Midbrain (tissue), 1 donor: ENCODE results near the gene PPP3R2.
"Not testable (repeated sequence)": the region's sequence is repeated elsewhere in the genome, so short reads cannot be mapped to it uniquely, and the experiment has no call there.

Experiments used
- DNase-seq: peaks from one replicate; lab custom pipeline; 2025; lab: John Stamatoyannopoulos, UW

Gene PPP3R2

DNA sequence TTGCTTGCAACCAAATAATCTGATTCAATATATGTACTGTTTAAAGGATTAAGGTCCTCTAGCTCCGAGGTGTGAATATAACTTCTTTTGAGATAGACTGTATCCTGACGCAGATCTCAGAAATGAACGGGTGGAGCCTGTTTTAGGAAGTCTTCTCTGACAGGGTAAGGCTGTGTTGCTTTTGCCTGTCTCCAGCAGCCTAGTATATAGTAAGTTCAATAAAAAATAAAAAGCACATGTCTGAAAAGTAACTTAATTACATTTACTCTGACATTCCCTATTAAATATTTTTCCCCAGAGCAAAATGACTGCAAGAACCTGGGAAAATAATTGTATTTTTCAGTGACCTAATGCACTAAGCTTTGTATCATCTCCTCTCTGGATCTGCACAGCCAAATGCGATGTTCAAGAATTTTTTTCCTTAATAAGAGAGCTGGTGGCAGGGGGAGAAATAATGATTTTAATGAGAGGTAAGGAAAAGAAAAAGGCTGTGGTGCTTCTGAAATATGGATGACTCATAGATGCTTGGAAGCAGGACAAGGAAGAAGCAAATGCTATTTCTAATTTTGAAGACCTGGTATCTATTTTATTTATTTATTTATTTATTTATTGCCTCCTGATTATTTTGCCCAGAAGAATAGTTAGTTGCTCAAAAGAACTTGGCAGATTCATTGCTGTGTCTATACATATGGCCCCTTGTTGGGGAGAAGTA, 7.3 kb downstream of the PPP3R2 start:
- DNase-seq: no peak

DNA sequence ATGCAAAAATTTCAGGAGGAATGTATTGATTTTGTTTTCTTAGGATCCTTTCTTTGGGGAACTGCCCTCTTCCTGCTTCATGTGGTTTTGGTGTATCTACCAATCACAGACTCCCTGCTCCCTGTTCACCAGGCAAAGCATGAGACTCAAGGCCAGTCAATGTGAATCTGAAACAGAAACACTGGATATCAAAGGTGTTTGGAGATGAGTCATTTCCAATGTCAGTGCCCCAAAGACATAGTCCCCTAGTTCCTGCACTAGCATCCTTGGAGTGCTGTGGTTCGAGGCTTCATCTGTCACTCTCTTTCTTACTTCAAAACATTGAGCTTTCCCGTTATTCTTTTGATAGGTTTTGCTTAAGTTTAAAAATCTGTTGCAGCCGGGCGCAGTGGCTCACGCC, 8.1 kb downstream of the PPP3R2 start:
- no peak for DNase-seq

DNA sequence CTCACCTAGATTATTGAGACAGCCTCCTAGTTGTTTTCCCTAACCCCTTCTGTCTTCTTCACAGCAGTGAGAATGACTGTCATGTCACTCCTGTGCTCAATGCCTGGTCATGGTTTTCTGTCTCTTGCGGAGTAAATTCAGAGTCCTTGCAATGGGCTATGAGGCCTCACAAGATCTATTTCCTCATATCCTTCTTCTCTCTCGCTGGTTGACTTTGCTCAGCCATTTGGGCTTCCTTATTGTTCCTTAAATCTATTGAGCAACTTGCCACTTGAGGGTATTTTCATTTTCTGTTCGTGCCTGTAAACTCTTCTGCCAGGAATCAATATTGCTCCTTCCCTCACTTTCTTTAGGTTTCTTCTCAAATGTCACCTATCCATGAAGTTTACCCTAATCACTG, 9.0 kb downstream of the PPP3R2 start:
- no peak for DNase-seq

DNA sequence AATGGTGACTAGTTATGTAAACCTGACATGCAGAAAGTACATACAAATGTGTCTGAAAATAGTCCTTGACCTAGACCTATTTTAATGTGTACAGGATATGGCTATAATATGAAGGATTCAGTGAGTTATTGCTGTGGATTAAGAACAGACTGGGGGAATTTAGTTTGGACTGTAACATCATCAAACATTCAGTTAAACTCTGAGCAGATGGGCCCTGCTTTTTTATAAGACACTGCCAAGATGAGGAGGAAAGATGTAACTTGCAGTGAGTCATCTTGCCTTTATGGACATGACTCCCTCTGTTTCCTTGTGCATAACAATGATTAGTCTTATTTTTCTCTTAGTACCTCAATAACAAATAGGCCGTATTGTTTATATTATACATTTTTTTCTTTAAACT, 12.2 kb downstream of the PPP3R2 start:
- no peak for DNase-seq

DNA sequence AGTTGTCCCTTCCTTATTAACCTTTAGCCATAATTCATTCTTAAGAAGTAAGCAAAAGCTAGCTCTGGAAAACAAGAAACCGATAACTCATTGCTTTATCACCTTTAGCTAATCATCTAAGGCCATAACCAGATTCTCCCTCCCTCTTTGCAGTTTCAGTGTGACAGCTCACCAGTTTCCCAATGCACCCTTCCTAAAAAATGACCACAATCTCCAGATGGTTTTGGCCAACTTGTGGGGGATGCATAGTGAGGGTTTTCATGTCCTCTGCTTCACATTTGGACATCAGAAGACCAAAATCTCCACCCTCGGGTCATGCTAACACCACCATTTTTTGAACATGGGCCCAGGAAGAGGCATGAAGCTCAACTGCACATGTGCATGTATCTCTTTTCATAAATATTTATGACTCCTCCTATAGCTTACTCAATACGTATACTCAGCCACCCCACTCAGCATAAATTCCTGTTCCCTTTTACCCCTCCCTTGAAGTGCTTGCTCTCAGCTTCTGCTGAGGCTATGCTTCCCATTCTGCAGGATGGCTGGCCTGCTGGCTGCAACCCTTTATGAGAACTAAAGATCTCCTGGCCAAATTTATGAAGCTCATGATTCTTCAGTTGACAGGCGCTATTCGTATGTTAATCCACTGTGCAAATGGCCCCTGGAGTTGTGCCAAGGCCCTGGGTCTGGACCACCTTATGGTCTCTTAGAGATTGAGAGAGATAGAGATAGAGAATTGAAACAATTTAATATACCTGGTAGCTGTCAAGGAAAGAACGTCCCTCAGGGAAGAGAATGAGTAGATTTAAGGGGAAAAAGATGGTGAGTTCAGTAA, 14.8 kb downstream of the PPP3R2 start:
- no peak for DNase-seq

DNA sequence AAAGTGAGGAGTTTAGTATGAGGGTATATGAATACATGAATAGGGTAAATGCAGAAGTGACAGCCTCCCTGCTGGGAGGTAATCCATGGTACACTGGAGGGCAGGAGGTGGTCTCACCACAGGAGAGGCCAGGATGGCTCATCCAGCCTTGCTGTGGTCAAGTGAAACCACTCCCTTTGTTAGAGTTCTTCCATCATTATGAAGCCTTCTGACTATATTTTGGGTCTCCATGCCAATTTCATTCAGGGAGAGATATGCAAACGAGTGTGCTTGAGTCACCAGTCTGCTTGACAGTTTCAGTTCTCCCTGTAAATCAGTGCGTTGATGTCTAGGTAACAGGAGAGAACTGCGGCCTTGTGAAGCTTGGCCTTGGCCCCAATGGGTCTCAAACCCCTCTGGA, 16.4 kb downstream of the PPP3R2 start:
- no peak for DNase-seq

DNA sequence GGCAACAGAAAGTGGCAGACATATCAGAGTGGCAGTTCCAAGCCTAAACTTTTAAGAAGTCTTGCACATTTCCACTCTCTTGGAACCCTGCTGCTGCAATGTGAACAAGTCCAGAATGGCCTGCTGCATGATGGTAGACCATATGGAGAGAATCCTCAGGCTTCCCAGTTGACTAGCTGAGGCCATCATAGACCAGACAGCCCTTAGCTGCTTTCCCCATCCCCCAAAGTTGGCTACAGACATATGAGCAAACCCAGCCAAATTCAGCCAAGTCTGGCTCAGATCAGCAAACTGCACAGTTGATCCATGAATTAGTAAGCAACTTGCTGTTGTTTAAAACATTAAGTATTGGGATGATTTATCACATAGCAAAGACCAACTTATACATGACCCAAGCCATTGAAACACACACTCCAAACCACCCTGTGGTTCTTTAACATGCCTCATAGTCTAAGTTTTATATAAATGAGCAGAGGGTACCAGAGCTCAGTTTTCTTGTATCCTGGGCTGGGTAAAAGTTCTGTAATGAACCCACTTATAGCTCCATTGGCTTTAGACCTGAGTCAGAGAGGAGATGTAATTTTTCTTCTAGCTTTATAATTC, 19.9 kb downstream of the PPP3R2 start:
- no peak for DNase-seq

DNA sequence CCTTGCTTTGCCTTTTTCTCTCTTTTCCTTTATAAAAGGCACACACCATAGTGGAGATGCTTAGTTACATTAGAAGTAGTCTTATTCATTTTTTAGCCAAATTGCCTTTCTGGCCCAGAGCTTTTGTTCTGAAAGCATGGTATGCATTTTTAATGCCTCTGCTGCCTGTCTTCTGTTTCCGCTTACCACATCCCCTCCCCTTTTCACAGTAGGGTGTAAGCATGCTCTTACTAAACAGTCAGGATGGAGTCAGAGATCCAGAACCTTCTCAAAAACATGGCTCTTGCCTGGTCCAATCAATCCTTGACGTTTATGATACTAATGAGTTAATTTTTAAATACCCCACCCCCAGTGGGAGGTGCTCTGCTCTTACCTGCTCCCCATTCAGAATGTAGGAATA, 22.5 kb downstream of the PPP3R2 start:
- no peak for DNase-seq

DNA sequence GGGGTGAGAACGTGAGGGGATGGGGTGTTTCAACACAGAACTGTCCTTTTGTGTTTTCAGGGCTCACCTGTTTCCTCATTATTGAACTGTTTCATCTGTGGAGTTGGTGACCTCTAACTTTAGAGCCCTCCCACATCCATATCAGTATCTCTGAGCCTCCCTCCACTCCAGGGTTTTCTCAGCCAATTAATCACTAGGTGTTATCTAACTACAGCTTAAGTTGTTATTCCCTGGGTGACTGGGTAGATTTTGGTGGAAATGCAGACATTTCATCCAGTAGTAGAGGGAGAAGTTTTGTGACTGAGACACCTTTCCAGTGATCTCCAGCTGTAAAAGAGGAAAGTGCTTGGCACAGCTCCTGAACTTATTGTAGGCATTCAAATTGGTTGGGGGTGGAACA, 23.7 kb downstream of the PPP3R2 start:
- DNase-seq: no peak

DNA sequence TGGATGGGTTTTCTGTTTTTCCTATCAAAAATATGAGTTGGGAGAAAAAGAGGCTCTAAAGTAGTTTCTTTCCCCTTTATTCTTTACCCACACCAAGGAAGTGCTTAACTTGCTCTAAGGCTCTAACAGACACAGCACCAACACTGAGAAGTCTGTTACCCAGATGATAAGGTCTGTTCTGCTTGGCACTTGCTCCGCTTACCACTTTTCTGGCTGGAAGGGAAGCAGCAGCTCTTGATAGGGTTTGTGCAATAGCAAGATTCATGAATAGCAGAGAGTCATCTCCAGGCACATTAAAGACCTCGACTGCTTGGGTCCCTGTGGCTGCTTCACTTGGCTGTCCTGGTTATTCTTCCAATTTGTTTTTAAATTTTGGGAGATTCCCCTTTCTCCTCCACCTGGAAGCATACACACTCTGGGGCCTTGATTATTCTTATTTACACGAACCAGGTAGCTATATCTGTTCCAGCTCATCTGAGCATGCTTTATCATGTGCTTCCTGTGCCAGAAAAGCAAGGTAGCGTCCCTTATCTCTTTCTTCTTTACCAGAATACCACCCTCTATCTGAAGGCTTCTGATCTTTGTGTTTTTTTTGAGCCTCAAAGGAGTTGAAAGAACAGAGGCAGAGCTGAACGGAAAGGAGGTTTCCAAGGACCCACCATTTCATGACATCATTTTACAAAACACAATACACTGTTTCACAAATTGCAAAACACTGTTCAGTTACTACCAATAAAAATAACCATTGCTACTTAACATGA, 24.8 kb downstream of the PPP3R2 start:
- no peak for DNase-seq

DNA sequence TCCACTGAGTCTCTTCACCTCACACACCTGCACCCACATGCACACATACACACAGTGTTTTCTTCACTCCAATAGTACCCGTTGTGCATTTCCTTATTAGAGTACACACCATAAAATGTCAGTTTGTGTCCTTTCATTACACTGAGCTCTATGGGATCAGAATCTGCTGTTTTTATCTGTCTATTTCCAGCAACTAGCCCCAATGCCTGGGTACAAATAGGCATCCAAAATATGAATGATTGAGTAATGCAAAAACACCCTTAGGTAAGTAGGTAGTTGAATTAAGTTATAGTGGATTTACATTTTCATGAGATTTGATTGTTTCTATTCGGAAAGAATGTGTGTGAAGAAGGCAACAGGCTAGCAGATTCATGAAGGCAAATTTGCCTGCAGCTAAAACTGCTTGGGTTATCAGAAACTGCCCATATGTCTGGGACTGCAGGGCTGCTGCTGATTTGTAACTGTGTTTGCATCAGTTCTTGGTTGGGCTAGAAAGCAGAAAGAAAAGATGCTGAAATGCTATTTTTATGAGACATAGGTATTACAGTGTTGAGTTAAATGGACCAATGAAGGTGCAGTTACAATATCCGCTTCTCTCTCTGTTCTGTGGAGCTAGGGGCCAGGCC, 26.9 kb downstream of the PPP3R2 start:
- no peak for DNase-seq

DNA sequence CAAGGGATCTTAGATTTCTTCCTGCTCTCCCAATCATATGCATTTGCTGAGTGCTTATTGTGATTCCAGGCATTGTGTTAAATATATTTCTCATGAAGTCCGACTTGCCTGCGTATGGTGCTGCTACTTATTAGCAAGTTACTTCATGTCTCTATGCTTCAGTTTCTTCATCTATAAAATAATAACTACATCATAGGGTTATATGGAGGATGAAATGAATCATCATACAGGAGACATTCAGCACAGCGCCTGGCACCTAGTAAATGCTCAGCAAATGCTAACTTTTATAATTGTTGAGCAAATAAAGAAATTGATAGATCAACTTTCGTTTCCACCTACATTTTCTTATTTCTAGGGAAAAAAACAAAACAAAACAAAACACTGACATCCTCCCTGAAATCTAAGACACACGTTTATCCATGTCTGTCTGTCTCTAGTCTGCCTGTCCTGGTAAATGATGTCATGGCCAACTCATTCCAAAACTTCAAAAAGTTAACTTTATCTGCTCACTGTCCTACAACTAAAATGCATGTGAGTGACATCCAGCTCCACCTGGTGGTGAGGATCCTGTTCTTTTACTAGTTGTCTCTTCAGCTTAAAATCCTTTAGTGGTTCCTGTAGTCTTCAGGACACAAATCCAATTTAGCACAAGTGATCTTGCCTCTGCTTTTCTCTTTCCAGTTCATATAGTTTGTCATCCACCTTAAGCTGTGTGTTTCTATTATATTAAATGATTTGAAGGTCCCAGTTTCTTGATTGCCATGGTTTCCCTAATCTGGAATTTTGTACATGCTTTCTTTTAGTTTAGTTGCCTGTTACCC, 27.7 kb downstream of the PPP3R2 start:
- no peak for DNase-seq

DNA sequence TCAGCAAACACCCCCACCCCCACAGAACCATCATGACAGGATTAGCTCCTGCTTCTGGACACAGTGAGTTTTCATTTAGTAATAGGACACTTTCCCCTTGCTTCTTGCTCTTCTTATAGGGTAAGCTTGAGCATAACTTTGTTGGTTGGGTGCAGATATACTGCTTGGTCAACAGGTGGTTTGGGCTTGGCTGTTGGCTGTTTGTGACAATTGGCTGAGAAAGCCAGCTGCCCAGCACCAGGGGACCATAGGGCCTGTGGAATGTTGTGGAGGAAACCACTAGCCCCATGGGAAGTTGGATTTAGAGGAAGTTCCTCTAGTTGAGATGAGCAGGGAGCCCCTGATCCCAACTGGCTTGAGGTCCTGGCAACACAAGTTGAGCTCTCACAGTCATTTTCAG, 30.5 kb downstream of the PPP3R2 start:
- DNase-seq: no peak

DNA sequence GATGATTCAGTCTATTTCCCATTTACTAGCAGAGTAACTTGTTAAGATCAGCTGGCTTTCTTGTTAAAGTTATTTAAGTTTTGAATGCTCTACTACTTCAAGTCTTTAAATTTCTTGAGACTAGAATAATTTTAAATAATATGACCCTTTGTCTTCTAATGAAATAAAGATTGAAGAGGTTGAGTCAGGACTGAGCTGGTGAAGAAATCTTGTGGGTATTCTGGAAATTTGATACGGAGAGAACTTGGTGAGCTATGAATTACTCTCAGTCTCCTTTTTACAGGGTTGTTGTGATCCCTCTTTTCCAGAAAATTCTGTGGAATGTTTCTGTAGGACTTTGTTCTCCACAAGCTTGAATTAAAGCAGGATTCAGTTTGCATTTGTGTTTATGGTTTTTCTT, 31.8 kb downstream of the PPP3R2 start:
- no peak for DNase-seq

DNA sequence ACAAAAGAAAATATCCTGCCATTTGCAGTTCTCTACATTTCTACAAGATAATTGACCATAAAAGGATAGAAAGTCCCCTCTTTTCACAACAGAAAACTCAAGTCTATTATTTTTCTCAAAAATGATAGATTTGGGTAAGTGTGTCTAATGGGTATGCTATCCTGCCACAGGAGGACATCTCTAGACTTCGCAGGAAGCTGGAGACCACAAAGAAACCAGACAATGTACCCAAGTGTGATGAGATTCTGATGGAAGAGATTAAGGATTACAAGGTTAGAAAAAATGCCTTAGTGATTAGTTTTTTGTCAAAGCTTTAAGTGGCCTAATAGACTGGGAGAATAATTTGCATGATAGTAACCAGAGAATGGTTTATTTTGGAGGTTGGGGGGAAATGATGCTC, 33.0 kb downstream of the PPP3R2 start:
- no peak for DNase-seq

DNA sequence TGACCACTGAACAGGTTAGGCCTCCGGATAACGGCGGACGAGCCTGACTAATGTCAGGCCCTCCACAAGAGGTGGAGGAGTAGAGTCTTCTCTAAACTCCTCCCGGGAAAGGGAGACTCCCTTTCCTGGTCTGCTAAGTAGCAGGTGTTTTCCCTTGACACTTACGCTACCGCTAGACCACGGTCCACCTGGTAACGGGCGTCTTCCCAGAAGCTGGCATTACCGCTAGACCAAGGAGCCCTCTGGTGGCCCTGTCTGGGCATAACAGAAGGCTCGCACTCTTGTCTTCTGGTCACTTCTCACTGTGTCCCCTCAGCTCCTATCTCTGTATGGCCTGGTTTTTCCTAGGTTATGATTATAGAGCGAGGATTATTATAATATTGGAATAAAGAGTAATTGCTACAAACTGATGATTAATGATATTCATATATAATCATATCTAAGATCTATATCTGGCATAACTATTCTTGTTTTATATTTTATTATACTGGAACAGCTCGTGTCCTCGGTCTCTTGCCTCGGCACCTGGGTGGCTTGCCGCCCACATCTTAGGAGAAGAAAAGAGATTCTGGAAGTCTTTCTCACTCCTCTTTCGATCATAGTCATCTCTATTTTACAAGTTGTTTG, 45.2 kb downstream of the PPP3R2 start:
- DNase-seq: not testable (repeated sequence)

DNA sequence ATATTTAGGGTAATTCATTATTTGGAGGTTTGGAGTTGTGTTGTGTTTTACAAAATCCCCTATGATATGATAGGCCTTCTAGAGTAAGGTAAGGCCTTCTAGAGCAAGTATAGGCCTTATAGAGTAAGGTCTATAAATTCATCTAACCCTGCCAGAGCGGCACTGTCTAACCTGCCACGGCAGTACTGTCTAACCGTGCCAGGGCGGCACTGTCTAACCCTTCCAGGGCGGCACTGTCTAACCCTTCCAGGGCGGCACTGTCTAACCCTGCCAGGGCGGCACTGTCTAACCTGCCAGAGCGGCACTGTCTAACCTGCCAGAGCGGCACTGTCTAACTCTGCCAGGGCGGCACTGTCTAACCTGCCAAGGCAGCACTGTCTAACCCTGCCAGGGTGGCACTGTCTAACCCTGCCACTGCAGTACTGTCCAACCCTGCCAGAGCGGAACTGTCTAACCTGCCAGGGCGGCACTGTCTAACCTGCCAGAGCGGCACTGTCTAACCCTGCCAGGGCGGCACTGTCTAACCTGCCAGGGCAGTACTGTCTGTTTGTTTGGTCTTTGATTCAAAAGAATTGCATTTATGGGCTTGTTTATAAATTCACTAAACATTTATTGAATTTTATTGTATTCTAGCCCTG, 51.6 kb downstream of the PPP3R2 start:
- DNase-seq: no peak
